ENCODE measurements around the gene STRADA. TPM values are rescaled to one million over a fixed set of nuclear protein-coding genes. Genes with fewer than 3 reads are reported as not detected.

Gene STRADA
- total and polyA plus RNA-seq, 10 of the 15 experiments (the other 5 are each of a cell fraction or from before 2014, with no cell fraction given) = 13.3 to 54.1 (median 44.0) TPM

GRCh38 chr17:63700528-63701455 is 40.8 kb downstream of the STRADA start:
- no peaks in the 10 kb centered on the region for H4K20me1 ChIP-seq (ENCODE audit: control insufficient read depth, insufficient read depth)
- ATAC-seq (peak; percentile 4), FAIRE-seq (peak; percentile 47), DNase-seq (ENCODE audit: low read depth, low spot score) (no peak)
- peaks cover 6 to 11% of the 10 kb centered on the region in 2 experiments; a peak in 3 of 4 replicates for H3K36me3 ChIP-seq (ENCODE audit: control insufficient read depth in 2 of 2, insufficient read depth in 2 of 2, low read length in 1 of 2)
- ChIA-PET CTCF (interaction anchor here (0.7 to 2.3 kb wide), 9 partner anchors 18 to 275 kb away, joined by 3 to 11 read pairs (median 4); partner anchors contain the start of genes MAP3K3 and STRADA), POLR2A (interaction anchor here (0.6 to 4.2 kb wide), 16 partner anchors 21 to 319 kb away, joined by 3 to 42 read pairs (median 4); partner anchors contain the start of genes CCDC47, DCAF7, DDX42 and ICAM2), SMC1A (ENCODE audit: uncharacterized antibody, unreplicated experiment) (interaction anchor here (0.7 to 2.1 kb wide), 6 partner anchors 36 to 74 kb away, joined by 3 to 6 read pairs (median 4); no protein-coding TSS in a partner anchor), RAD21 (ENCODE audit: unreplicated experiment) (interaction anchor here (0.8 to 3.8 kb wide), 6 partner anchors 40 to 275 kb away, joined by 4 to 23 read pairs (median 5); partner anchors contain the start of genes CCDC47, DDX42 and STRADA)
- intact Hi-C loops (cut with micrococcal nuclease; ENCODE audit: unreplicated experiment) (no loop called here), in situ Hi-C loops (cut with MboI) (no loop called here)
- H2AFZ ChIP-seq (ENCODE audit: control insufficient read depth, low read depth, low read length) = peak overlapping the region; percentile 37; the same call in 1 of the 2 replicates
- no peaks in the 10 kb centered on the region for H3K9me3 ChIP-seq (replicated peaks; ENCODE audit: control insufficient read depth, insufficient read depth, low read length)
- peak overlapping the region; percentile 86 for H3K9ac ChIP-seq (ENCODE audit: control insufficient read depth, insufficient read depth, low read length)
- H3K4me1 ChIP-seq (ENCODE audit: control insufficient read depth, insufficient read depth, low read length) = peaks cover 35% of the 10 kb centered on the region
- peak overlapping the region; percentile 92 for H3K4me2 ChIP-seq (ENCODE audit: control insufficient read depth, insufficient read depth)
- H3K4me3 ChIP-seq = peak overlapping the region; percentile 91
- BruUV-seq (replicated peaks) = TSS peak; percentile 54
- peak overlapping the region; percentile 94 for H3K27ac ChIP-seq (ENCODE audit: control insufficient read depth, insufficient read depth)
- H3K27me3 ChIP-seq (replicated peaks in 1 of 2; ENCODE audit: control insufficient read depth in 2 of 2, insufficient read depth in 2 of 2, low read length in 1 of 2) = no peaks in the 10 kb centered on the region
- WGBS (ENCODE audit: insufficient coverage, insufficient replicate concordance, low lambda C conversion rate, missing lambda C conversion rate) = under 1% methylated on average over 86 of the region's 88 CpGs
- H3K79me2 ChIP-seq (ENCODE audit: control insufficient read depth, insufficient read depth, low read length) = peaks cover 65% of the 10 kb centered on the region
- TF ChIP-seq TCF7 (IDR thresholded peaks at IDR 0.05; ENCODE audit: borderline replicate concordance) (no peak), SREBF2 (IDR thresholded peaks at IDR 0.05; ENCODE audit: low read length) (no peak), MEF2A (IDR thresholded peaks at IDR 0.05; ENCODE audit: insufficient read depth, low read depth, low read length) (no peak), SIN3A (IDR thresholded peaks at IDR 0.05; ENCODE audit: low read depth, low read length) (no peak; the same call in 1 of the 2 replicates), BRCA1 (IDR thresholded peaks at IDR 0.05; ENCODE audit: low read depth, low read length) (no peak), FOXK2 (IDR thresholded peaks at IDR 0.05) (no peak), NFIC (IDR thresholded peaks at IDR 0.05; ENCODE audit: low read depth, low read length) (no peak), CUX1 (IDR thresholded peaks at IDR 0.05; ENCODE audit: insufficient replicate concordance, low read depth, low read length) (no peak), RELA (IDR thresholded peaks at IDR 0.05; ENCODE audit: borderline replicate concordance, partially characterized antibody) (no peak), SMARCA5 (IDR thresholded peaks at IDR 0.05) (no peak), CHD1 (IDR thresholded peaks at IDR 0.05; ENCODE audit: low read depth, low read length) (no peak), NFYB (IDR thresholded peaks at IDR 0.05; ENCODE audit: insufficient read depth, low read depth, low read length) (no peak), ZNF274 (IDR thresholded peaks at IDR 0.05; ENCODE audit: insufficient read depth, insufficient read length) (no peak)
- TF ChIP-seq, protein P1, sequence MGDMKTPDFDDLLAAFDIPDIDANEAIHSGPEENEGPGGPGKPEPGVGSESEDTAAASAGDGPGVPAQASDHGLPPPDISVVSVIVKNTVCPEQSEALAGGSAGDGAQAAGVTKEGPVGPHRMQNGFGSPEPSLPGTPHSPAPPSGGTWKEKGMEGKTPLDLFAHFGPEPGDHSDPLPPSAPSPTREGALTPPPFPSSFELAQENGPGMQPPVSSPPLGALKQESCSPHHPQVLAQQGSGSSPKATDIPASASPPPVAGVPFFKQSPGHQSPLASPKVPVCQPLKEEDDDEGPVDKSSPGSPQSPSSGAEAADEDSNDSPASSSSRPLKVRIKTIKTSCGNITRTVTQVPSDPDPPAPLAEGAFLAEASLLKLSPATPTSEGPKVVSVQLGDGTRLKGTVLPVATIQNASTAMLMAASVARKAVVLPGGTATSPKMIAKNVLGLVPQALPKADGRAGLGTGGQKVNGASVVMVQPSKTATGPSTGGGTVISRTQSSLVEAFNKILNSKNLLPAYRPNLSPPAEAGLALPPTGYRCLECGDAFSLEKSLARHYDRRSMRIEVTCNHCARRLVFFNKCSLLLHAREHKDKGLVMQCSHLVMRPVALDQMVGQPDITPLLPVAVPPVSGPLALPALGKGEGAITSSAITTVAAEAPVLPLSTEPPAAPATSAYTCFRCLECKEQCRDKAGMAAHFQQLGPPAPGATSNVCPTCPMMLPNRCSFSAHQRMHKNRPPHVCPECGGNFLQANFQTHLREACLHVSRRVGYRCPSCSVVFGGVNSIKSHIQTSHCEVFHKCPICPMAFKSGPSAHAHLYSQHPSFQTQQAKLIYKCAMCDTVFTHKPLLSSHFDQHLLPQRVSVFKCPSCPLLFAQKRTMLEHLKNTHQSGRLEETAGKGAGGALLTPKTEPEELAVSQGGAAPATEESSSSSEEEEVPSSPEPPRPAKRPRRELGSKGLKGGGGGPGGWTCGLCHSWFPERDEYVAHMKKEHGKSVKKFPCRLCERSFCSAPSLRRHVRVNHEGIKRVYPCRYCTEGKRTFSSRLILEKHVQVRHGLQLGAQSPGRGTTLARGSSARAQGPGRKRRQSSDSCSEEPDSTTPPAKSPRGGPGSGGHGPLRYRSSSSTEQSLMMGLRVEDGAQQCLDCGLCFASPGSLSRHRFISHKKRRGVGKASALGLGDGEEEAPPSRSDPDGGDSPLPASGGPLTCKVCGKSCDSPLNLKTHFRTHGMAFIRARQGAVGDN (IDR thresholded peaks at IDR 0.05) = peak; percentile 96
